SK-N-SH treated with all-trans-retinoic acid at 6 μM for 48 hours (cell line): ENCODE results near the gene CCSER1.

Source experiments
- ESRRG ChIP-seq: fragments of 250-450 bp; sonication (Bioruptor Pico); IDR thresholded peaks from 2 replicates; pipeline ENCODE4 v1.6.1; 2021; ENCODE audit warnings: mild to moderate bottlenecking
- SNAI2 ChIP-seq: fragments of 250-450 bp; sonication (Bioruptor Pico); IDR thresholded peaks from 2 replicates; pipeline ENCODE4 v1.5.0; 2020; ENCODE audit warnings: mild to moderate bottlenecking, moderate library complexity

DNA sequence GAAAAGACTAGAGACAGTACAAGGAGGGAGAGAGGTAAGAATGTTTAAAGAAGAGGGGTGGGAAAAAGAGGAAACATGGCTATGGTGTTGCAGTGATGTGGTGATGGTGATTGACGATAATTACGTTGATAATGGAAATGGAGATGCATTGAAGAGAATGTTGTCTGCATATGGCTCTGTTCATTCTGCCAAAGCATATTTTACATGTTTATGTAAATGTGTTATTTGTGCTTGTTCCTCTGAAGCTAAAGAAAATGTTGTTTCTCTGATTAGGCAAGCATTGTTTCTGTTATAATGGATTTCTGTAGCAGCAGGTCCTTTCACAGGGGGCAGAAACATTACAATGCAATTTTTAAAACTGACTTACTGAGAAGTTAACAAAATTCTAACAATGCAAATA, 958.8 kb downstream of the CCSER1 start:
- no peak for TF ChIP-seq SNAI2 (CRISPR knock-in tag)
- TF ChIP-seq ESRRG (CRISPR knock-in tag): no peak
